Activated gamma-delta T cell treated with Interleukin-2 at 50 U/mL for 16 hours (primary cell): ENCODE data around the gene TSEN34.
A peak's percentile ranks its signal among the peaks of the same experiment; 100 is the strongest.

Source experiments
- DNase-seq: peaks from one replicate; pipeline ENCODE4 v3.0.0-alpha.2; 2020

The TSEN34 gene

GRCh38 chr19:54191011-54191810 lies at the start of gene TSEN34:
Gene TSEN34, plus strand, starts transcription at chr19:54191308. Its CDS starts 57 bp downstream, at chr19:54191365.
- peak; percentile 83 for DNase-seq

- no peak for DNase-seq
These were observed 49.8 kb upstream of the TSEN34 start for GRCh38 chr19:54141356-54141755.

DNA sequence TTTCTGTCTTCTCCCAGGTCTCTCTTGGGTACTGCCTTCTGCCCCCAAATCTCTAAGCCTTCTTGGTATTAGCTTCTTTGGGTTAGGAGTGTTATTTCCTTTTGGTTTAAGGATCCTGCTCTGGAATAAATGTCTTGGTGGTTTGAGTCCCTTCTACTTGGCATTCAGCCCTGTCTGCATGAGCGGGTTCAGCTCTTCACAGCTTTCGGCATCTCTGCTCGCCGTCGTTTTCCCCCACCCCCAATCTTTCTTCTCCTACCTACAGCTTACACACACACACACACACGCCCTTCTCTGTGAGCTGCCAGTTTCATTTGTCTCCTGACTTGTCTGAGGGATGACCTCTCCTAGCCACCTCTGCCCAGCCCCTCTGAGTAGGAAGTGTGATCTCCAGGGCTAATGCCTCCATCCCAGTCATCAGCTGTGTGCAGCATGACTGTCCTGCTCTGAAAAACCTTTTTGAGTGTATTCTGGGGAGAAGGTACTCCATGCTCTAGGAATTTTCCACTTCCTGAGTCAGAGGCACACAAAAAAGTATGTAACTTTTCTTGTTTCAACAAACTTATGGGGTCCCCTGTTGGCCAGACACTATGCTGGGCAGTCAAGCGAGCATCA lies 48.8 kb upstream of the TSEN34 start:
- no peak for DNase-seq

- no peak for DNase-seq
These were observed 45.5 kb upstream of the TSEN34 start for GRCh38 chr19:54145541-54146158.

DNA sequence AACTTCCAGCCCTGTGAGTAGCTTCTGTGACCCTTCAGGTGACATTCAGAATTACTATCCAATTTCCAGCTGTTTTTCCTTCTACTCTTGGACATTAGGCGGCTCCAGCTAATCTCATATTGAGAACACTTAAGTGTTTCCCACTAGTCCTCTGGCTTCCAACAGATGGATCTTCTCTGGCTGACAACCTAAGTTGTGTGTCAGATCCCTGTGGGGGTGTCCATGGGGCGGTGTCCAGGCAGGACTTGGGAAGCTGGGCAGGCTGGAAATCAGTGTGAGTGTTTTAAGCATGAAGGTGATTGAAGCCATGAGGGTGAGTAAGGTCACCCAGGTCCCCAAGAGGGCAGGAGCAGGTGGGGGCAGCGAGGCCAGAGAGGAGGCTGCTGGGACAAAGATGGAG lies 43.4 kb upstream of the TSEN34 start:
- DNase-seq = no peak

DNA sequence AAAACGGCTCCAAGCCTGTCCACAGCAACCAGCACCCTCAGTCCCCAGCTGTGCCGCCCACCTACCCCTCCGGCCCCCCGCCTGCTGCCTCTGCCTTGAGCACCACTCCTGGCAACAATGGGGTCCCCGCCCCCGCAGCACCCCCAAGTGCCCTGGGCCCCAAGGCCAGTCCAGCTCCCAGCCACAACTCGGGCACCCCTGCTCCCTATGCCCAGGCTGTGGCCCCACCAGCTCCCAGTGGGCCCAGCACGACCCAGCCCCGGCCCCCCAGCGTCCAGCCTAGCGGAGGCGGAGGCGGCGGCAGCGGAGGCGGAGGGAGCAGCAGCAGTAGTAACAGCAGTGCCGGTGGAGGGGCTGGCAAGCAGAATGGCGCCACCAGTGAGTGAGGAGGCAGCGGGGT lies 43.0 kb upstream of the TSEN34 start:
- DNase-seq = no peak

GRCh38 chr19:54149021-54149812 lies 41.9 kb upstream of the TSEN34 start:
- no peak for DNase-seq

GRCh38 chr19:54151362-54152035 lies 39.6 kb upstream of the TSEN34 start:
- no peak for DNase-seq

DNA sequence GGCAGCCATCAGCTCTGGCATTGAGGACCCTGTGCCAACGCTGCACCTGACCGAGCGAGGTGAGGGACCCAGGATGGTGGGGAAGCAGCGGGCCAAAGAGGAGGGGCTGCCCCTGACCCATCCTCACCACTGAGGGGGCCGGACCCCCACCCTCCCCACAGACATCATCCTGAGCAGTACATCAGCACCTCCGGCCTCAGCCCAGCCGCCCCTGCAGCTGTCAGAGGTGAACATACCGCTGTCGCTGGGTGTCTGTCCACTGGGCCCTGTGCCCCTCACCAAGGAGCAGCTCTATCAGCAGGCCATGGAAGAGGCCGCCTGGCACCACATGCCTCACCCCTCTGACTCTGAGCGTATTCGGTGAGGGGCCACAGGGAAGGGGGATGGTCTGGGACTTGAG lies 38.8 kb upstream of the TSEN34 start:
- no peak for DNase-seq

GRCh38 chr19:54152878-54153524 lies 38.1 kb upstream of the TSEN34 start:
- DNase-seq = no peak

DNA sequence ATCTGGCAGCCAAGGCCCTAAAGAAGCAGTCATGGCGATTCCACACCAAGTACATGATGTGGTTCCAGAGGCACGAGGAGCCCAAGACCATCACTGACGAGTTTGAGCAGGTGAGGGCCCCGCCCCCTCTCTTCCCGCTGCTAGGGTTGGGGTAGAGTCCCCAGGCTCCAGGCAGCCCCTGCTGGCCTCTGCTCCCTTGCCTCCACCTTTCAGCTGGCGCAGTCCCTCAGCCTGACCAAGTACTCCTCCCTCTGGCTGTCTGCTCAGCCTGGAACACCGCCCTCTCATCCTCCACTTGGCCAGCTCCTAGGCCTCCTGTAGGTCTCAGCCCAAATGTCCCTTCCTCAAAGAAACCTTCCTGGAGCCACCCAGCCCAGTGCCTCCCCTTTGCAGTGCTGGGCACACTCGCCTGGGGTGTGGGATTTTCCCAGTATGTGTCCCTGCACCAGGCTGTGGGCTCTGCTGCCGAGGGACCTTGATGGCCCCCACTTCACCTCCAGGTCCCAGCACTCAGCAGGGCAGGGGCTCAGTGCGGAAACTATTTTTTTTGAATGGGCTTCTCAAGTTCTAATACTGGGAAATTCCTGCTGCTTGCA lies 37.3 kb upstream of the TSEN34 start:
- no peak for DNase-seq

GRCh38 chr19:54154603-54155345 lies 36.3 kb upstream of the TSEN34 start:
- DNase-seq = peak; percentile 45

DNA sequence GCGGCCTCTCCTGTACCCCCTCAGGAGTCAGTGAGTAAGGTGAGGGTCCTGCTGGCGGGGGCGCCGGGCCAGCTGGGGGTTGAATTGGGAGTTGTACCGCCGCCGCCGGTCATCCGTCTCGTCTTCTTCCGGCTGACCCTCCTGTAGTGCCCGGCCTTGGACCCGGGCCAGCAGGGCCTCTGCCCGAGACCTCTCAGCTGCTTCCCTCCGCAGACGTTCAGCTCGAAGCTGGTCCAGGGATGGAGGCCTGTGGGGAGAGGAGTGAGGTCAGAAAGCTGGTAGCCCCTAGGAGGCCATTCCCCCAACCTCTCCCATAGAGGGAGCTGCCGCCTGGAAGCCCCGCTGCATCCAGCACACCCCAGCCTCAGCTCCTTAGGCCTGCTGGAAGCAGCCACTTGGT lies 35.4 kb upstream of the TSEN34 start:
- no peak for DNase-seq

- no peak for DNase-seq
These were observed 34.6 kb upstream of the TSEN34 start for GRCh38 chr19:54156490-54156889.

DNA sequence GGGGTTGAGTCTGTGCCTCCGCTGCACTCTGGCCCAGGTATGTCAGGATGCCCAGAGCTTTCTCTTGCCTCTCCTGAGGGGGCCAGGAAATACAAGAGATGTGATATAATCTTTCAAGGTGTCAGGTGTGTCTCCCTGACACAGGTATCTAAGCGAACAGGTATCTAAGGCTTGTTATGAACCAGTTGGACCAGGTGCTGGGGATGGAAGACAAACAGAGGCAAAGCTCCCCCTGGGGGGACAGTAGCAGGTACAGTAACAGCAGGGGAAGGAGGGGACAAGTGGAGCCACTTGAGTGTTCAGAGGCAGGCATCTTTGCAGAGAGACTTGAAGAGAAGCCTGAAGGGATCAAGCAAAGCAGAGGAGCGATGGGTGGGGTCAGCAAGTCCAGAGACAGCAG lies 34.2 kb upstream of the TSEN34 start:
- DNase-seq = no peak

GRCh38 chr19:54158812-54159351 lies 32.2 kb upstream of the TSEN34 start:
- no peak for DNase-seq

- peak; percentile 99 for DNase-seq
These were observed 31.5 kb upstream of the TSEN34 start, which contains the start of gene LENG1 for GRCh38 chr19:54159352-54160181. Gene LENG1, minus strand, starts transcription at chr19:54159721. Its CDS starts 26 bp downstream, at chr19:54159695.

GRCh38 chr19:54160182-54160811 lies 30.8 kb upstream of the TSEN34 start:
- no peak for DNase-seq

DNA sequence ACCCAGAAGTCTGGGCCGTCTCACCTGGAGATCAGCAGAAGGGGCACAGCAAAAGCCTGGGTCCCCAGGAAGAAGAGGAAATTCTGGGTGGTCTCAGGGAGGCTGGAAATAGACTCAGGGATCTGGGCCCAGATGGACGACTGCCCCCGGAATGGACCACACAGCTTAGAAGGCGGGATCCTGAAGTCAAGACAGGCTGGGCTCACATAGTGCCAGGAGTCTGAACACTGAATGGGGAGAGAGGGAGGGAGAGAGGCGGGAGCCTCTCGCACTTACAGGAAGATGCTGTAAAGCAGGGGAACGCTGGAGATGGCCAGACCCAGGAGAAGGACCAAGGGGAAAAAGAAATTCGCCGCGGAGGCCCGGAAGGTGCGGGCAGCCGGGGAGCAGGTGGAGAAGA lies 30.3 kb upstream of the TSEN34 start:
- no peak for DNase-seq
